HFF-Myc (cell line): ENCODE data around the gene PRRC2B.

Source experiments
- DNase-seq: peaks from one replicate; pipeline ENCODE4 v3.0.0-alpha.2; 2011; ENCODE audit warnings: low read depth; ENCODE audit errors: extremely low read depth
- H3K4me3 ChIP-seq: replicated peaks from 2 replicates; pipeline ENCODE4 v1.5.1; 2011; ENCODE audit warnings: low read depth, mild to moderate bottlenecking, control low read depth, low read length
- TF ChIP-seq, protein P1 (sequence below): IDR thresholded peaks from 2 replicates; pipeline ENCODE4 v1.5.1; 2012; ENCODE audit warnings: mild to moderate bottlenecking, low read depth, low read length, control low read depth; ENCODE audit errors: missing control alignments

The PRRC2B gene

DNA sequence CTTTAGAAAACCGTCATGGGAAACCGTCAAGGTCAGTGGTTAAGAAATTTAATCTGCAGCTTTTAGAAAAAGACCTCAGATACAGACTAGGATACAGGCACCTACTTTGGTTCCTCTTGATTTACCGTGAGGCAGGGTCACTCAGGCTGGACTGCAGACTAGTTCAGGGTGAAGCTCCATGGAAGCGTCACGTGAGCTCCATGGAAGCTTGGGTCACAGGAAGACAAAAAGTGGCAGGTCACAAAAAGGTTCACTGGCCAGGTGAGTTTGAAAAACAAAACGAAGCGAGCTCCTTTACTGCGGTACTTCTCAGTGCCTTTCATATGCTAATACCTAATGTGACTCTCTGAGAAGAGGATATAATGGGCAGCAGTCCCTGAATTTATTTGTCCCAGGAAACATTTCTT is 43.0 kb downstream of the PRRC2B start:
- DNase-seq: no peak
- TF ChIP-seq, protein P1, sequence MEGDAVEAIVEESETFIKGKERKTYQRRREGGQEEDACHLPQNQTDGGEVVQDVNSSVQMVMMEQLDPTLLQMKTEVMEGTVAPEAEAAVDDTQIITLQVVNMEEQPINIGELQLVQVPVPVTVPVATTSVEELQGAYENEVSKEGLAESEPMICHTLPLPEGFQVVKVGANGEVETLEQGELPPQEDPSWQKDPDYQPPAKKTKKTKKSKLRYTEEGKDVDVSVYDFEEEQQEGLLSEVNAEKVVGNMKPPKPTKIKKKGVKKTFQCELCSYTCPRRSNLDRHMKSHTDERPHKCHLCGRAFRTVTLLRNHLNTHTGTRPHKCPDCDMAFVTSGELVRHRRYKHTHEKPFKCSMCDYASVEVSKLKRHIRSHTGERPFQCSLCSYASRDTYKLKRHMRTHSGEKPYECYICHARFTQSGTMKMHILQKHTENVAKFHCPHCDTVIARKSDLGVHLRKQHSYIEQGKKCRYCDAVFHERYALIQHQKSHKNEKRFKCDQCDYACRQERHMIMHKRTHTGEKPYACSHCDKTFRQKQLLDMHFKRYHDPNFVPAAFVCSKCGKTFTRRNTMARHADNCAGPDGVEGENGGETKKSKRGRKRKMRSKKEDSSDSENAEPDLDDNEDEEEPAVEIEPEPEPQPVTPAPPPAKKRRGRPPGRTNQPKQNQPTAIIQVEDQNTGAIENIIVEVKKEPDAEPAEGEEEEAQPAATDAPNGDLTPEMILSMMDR: no peak
- H3K4me3 ChIP-seq: no peak overlapping the region

DNA sequence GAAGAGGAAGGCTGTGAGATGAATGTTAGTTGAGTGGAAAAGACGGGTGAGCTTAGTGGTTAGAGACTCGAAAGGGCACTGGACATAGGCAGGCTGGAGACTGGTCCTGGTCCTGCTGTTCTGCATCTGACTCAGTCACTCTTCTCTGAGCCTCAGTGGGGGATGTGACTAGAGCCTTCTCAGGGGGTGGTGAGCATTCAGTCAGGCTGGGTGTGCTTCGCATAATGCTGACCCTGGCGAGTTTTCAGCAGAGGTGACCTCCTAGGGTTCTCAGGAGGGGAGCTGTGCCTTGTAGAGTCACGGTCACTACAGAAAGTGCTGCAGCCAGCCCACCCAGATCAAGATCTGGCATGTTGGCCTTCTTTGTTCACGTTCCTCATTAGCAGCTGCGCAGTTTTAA is 44.3 kb downstream of the PRRC2B start:
- TF ChIP-seq, protein P1: no peak
- H3K4me3 ChIP-seq: no peak overlapping the region
- DNase-seq: no peak

DNA sequence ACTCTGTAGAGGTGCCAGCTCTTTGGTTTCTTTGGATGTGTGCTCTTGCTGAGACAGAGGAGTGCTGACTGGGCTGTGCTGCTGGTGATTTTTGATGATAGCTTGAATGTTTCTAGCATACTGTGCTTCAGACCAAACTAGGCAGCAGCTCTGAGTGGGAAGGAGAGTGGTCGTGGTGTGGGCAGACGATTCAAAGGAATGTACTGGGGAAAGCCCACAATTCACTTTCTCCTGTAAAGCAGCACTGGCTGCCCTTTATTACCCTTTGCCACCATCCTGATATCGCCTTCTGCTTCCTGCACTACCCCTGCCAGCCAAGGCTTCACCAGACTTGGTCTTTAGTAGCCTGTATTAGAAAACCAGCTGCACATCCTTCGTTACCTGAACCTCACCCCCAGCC is 45.3 kb downstream of the PRRC2B start:
- no peak for DNase-seq
- TF ChIP-seq, protein P1: no peak
- no peak overlapping the region for H3K4me3 ChIP-seq

DNA sequence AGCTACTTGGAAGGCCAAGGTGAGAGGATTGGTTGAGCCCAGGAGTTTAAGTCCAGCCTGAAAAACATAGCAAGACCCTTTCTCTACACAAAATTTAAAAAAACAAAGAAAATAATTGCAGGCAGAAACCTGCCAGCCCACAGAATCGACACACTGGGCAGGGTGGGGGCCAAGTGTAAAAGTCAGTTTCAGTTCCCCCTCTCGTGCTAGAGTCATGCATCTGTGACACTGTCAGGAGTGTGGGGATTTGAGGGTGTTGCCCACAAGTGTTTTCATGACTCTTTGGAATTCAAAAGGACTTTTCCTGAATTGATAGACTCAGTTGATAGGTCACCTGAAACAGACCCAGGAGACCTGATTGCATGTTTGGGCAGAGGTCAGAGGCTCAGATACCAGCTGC is 47.6 kb downstream of the PRRC2B start:
- TF ChIP-seq, protein P1: no peak
- H3K4me3 ChIP-seq: no peak overlapping the region
- no peak for DNase-seq

DNA sequence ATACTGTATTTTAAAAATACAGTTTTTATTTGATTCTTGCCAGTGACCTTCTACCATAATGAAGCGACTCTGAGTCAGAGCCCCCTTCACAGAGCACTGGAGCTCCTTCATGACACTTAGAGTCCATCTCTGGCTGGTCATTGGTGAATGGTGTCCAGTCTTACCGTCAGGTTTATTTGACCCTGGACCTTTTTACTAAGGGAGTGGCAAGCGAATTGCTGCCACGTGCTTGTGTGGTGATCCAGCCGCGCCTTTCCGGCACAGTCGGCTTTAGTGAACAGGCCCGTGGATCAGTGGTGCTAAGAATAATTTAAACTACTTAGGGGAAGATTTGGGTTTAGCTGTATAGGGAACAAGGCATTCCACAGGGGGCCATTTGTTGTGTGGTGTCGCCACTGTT is 48.5 kb downstream of the PRRC2B start:
- H3K4me3 ChIP-seq: no peak overlapping the region
- DNase-seq: no peak
- TF ChIP-seq, protein P1: no peak

DNA sequence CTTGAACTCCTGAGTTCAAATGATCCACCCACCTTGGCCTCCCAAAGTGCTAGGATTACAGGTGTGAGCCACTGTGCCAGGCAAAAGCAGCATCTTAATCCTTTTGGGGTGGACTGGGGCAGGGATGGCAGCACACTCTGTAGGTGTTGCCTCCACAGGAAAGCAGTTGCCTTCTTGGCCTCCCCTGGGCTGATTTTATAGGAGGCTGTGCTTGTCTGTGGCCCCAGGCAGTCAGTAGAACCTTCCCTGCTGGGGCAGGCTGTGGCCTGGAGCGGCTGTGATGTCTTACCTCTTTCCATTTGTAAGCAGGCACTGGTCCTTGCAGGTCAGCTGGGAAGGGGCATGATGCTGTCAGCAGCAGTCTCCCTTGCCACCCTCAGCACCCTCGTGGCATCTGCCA is 49.8 kb downstream of the PRRC2B start:
- H3K4me3 ChIP-seq: no peak overlapping the region
- TF ChIP-seq, protein P1: no peak
- no peak for DNase-seq

DNA sequence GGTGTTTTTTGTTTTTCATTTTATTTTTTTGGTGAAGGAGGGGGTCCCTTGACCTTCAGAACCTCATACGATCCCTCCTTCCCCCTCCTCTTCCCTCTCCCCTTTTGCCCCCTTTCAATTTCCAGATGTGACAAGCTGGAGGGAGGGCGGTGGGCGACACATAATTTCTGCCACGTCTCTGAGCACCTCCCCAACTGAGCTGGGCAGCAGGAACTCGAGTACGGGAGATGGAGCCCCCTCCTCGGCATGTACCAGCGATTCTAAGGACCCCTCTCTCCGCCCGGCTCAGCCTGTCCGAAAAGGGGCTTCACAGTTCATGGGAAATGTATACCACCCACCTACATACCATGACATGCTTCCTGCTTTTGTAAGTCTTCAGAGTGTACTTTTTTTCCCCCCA is 52.4 kb downstream of the PRRC2B start:
- no peak for DNase-seq
- TF ChIP-seq, protein P1: no peak
- no peak overlapping the region for H3K4me3 ChIP-seq
